A549 (cell line): ENCODE data around the gene EIF1AX.
A peak's percentile ranks its signal among the peaks of the same experiment; 100 is the strongest.

ENCODE experiments used
- CTCF ChIP-seq: fragments of >200 bp; sonication (Bioruptor Twin); formaldehyde crosslinking; IDR thresholded peaks from 3 replicates; pipeline ENCODE4 v1.5.1; 2016
- EHMT2 ChIP-seq: fragments of 200-600 bp; sonication (generic); IDR thresholded peaks from 2 replicates; pipeline ENCODE4 v1.6.1; 2016; ENCODE audit warnings: antibody characterized with exemption, low read depth, mild to moderate bottlenecking, moderate library complexity
- HDAC2 ChIP-seq: fragments of 200-600 bp; sonication (generic); IDR thresholded peaks from 2 replicates; pipeline ENCODE4 v1.6.1; 2016
- HEYL ChIP-seq: fragments of 250-450 bp; sonication (Bioruptor Pico); IDR thresholded peaks from 2 replicates; pipeline ENCODE4 v1.8.0; 2021; ENCODE audit warnings: mild to moderate bottlenecking, moderate library complexity
- MYC ChIP-seq: IDR thresholded peaks from 2 replicates; pipeline ENCODE4 v1.6.1; 2012; ENCODE audit warnings: mild to moderate bottlenecking, inconsistent platforms, low read length, improper control_type of control experiment, borderline replicate concordance
- PBX3 ChIP-seq: IDR thresholded peaks from 2 replicates; pipeline ENCODE4 v1.6.1; 2012
- POLR2A ChIP-seq: IDR thresholded peaks from 2 replicates; pipeline ENCODE4 v1.6.1; 2012; ENCODE audit warnings: mild to moderate bottlenecking, low read length
- RAD21 ChIP-seq, 2 experiments: fragments of >200 bp in 1 of 2; sonication (Bioruptor Twin) in 1 of 2; formaldehyde crosslinking in 1 of 2; IDR thresholded peaks in 1 of 2; conservative IDR thresholded peaks in 1 of 2; 2 replicates in 1 of 2; 3 replicates in 1 of 2; pipeline ENCODE4 v1.6.1; 2012 to 2018; ENCODE audit warnings: inconsistent platforms in 1 of 2

- TF ChIP-seq HDAC2 (no peak), HEYL (CRISPR knock-in tag) (no peak), EHMT2 (no peak), PBX3 (no peak), MYC (no peak), CTCF (no peak), RAD21 (conservative IDR thresholded peaks at IDR 0.05 in 1 of 2, IDR thresholded peaks at IDR 0.05 in 1 of 2) (no peak), POLR2A (peak; percentile 47)
Measured at GRCh38 chrX:20141281-20142220, at the start of gene EIF1AX.
